ENCODE data around the gene NBDY.
"Not testable (repeated sequence)": the region's sequence is repeated elsewhere in the genome, so short reads cannot be mapped to it uniquely, and the experiment has no call there.

NBDY gene

DNA sequence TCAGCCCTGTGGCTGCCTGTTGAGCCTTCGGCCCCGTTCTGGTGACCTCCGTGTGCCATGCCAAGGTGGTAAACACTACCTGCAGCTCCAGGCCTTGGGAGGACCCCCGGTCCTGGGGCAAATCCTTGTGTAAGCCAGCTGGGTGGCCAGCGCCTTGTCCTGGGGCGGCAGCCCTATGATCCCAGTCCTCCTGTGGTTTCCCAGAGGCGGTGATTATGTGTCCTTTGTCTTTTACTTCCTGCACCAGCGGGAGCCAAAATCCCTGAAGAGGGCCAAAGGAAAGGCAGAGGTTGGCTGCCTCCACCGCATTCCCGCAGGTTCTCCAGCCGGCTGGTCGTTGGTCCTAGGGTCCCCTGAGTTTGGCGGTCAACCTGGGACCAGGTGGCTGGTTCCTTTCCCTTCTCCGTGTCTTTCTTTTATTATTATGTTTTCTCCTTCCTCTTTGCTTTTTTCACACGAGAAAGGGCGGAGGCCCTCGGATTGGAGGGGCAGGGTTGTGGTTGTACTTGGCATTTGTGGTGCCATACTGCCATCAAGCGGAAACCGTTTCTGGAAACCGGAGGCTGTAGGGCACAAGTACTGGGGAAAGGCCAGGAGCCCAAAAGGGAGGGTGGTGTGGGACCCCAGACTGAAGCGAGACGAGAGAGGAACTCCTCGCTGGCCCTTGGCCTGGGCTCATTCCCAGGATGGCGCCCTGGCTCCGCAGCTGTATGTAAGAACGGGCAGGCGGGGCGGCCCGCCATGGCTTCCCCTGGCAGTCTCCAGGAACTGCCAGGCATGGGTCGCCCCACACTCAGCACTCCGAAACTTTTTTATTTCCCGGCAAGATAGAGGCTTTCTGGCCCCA is 43.9 kb downstream of the NBDY start:
- H3K4me1 Mint-ChIP-seq (ENCODE audit: low read depth); H3K27ac Mint-ChIP-seq; H3K27me3 Mint-ChIP-seq; H3K9me3 Mint-ChIP-seq (ENCODE audit: low read depth); H3K4me3 Mint-ChIP-seq; H3K36me3 Mint-ChIP-seq: not testable (repeated sequence)

DNA sequence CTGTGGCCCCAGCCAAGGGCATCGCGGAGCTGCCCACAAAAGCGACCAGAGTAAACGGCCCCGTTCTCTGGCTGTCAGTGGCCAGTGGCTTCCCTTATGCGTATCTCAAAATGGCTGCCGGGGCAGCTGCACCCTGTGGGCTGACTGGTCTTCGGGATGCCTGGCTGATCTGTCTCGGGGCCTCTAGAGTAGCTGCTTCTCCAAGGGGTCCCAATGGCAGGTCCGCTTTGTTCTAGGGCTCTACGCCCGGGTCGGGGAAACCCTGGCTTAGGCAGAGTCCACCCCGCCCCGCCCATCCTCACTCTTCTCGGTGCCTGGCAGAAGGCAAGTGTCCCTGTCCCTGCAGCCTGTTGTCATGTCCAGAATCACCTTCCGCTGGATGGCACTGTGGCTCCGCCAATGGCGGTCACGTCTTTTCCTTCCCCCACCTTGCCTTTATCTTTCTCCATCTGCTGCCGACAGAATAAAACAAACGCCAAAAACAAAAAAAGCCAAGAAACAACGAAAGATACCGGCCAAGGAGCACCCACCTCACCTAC is 44.5 kb downstream of the NBDY start:
- H3K9me3 Mint-ChIP-seq (ENCODE audit: low read depth); H3K4me1 Mint-ChIP-seq (ENCODE audit: low read depth); H3K4me3 Mint-ChIP-seq; H3K27ac Mint-ChIP-seq; H3K36me3 Mint-ChIP-seq; H3K27me3 Mint-ChIP-seq: not testable (repeated sequence)

- H3K4me3 Mint-ChIP-seq, result not testable (repeated sequence)
These were observed 49.3 kb downstream of the NBDY start for GRCh38 chrX:56778099-56778923.

DNA sequence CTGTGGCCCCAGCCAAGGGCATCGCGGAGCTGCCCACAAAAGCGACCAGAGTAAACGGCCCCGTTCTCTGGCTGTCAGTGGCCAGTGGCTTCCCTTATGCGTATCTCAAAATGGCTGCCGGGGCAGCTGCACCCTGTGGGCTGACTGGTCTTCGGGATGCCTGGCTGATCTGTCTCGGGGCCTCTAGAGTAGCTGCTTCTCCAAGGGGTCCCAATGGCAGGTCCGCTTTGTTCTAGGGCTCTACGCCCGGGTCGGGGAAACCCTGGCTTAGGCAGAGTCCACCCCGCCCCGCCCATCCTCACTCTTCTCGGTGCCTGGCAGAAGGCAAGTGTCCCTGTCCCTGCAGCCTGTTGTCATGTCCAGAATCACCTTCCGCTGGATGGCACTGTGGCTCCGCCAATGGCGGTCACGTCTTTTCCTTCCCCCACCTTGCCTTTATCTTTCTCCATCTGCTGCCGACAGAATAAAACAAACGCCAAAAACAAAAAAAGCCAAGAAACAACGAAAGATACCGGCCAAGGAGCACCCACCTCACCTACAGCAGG is 50.0 kb downstream of the NBDY start:
- H3K4me1 Mint-ChIP-seq (ENCODE audit: low read depth), result peaks cover 22% of the 10 kb centered on the region
- not testable (repeated sequence) for H3K9me3 Mint-ChIP-seq (ENCODE audit: low read depth); H3K27me3 Mint-ChIP-seq; H3K36me3 Mint-ChIP-seq; H3K4me3 Mint-ChIP-seq; H3K27ac Mint-ChIP-seq

More at GRCh38 chrX:56778099-56778923, 49.3 kb downstream of the NBDY start:
- not testable (repeated sequence) for H3K9me3 Mint-ChIP-seq (ENCODE audit: low read depth); H3K36me3 Mint-ChIP-seq; H3K27me3 Mint-ChIP-seq; H3K27ac Mint-ChIP-seq
- peaks cover 22% of the 10 kb centered on the region for H3K4me1 Mint-ChIP-seq (ENCODE audit: low read depth)

GRCh38 chrX:56780681-56781649 is 51.9 kb downstream of the NBDY start:
- peak overlapping the region; percentile 62 for H3K4me3 Mint-ChIP-seq
- peak overlapping the region; percentile 83 for H3K27ac Mint-ChIP-seq
- H3K9me3 Mint-ChIP-seq (ENCODE audit: low read depth); H3K36me3 Mint-ChIP-seq; H3K27me3 Mint-ChIP-seq: not testable (repeated sequence)
- H3K4me1 Mint-ChIP-seq (ENCODE audit: low read depth), result peaks cover 24% of the 10 kb centered on the region

- H3K9me3 Mint-ChIP-seq (ENCODE audit: low read depth), result no peaks in the 10 kb centered on the region
- peak overlapping the region; percentile 51 for H3K4me3 Mint-ChIP-seq
- H3K27ac Mint-ChIP-seq, result peak overlapping the region; percentile 68
- H3K36me3 Mint-ChIP-seq, result peaks cover 3% of the 10 kb centered on the region
- no peaks in the 10 kb centered on the region for H3K27me3 Mint-ChIP-seq
- H3K4me1 Mint-ChIP-seq (ENCODE audit: low read depth), result peaks cover 28% of the 10 kb centered on the region
These were observed 53.3 kb downstream of the NBDY start for GRCh38 chrX:56782352-56782751.

DNA sequence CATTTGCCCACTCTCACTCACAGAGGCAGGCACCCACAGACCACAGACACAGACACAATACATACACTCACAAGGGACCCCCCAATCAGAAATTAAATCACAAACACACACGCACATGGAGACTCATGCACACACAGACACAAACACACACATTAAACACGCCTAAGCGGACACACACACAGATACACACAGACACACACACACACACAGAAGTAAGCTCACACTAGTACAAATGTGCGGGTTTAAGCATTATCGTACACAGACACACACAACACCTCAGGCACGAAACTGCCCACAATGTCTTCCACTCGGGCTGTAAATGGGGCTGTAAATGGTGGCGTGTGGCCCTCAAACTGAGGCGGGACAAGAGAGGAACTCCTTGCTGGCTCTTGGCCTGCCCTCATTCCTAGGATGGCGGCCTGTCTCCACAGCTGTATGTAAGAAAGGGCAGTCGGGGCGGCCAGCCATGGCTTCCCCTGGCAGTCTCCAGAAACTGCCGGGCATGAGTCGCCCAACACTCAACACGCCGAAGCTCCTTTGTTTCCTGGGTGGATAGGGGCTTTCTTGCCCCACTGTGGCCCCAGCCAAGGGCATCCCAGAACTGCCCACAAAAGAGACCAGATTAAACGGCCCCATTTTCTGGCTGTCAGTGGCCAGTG is 53.9 kb downstream of the NBDY start:
- Mint-ChIP-seq H3K4me3 (peak overlapping the region; percentile 10), H3K36me3 (peaks cover 3% of the 10 kb centered on the region), H3K9me3 (ENCODE audit: low read depth) (no peaks in the 10 kb centered on the region), H3K27me3 (no peaks in the 10 kb centered on the region), H3K27ac (peak overlapping the region; percentile 68), H3K4me1 (ENCODE audit: low read depth) (peaks cover 28% of the 10 kb centered on the region)

DNA sequence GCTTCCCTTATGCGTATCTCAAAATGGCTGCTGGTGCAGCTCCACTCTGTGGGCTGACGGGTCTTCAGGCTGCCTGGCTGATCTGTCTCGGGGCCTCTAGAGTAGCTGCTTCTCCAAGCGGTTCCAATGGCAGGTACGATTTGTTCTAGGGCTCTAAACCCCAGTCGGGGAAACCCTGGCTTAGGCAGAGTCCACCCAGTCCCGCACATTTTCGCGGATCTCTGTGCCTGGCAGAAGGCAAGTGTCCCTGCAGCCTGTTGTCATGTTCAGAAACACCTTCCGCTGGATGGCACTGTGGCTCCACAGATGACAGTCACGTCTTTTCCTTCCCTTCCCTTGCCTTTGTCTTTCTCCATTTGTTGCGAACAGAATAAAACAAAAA is 54.4 kb downstream of the NBDY start:
- peaks cover 28% of the 10 kb centered on the region for H3K4me1 Mint-ChIP-seq (ENCODE audit: low read depth)
- no peak overlapping the region for H3K4me3 Mint-ChIP-seq
- H3K36me3 Mint-ChIP-seq, result peaks cover 3% of the 10 kb centered on the region
- H3K27ac Mint-ChIP-seq, result no peak overlapping the region
- no peaks in the 10 kb centered on the region for H3K27me3 Mint-ChIP-seq
- H3K9me3 Mint-ChIP-seq (ENCODE audit: low read depth), result no peaks in the 10 kb centered on the region

GRCh38 chrX:56783996-56784620 is 55.1 kb downstream of the NBDY start:
- Mint-ChIP-seq H3K4me3 (no peak overlapping the region), H3K27me3 (no peaks in the 10 kb centered on the region), H3K4me1 (ENCODE audit: low read depth) (peaks cover 28% of the 10 kb centered on the region), H3K36me3 (peaks cover 3% of the 10 kb centered on the region), H3K27ac (no peak overlapping the region), H3K9me3 (ENCODE audit: low read depth) (no peaks in the 10 kb centered on the region)

DNA sequence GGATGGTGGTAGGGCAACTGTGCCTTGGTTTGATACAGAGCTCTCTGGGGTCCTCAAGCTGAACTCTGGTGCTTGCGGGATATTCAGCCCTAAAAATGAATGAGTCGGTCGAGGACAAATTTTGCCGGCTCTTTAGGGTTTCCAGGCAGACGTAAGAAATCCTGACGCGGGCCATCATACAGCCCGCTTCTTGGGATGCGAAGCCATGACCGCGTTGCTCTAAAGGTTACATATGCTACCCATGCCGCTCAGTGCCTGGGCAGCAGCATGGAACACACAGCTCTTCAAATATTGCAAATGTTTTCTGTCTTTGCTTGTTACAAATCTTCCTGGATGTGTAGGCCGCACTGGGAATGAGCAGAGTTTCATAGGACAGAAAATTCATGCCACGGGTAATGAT is 55.6 kb downstream of the NBDY start:
- Mint-ChIP-seq H3K9me3 (ENCODE audit: low read depth) (no peaks in the 10 kb centered on the region), H3K4me1 (ENCODE audit: low read depth) (peaks cover 28% of the 10 kb centered on the region), H3K27me3 (no peaks in the 10 kb centered on the region), H3K27ac (no peak overlapping the region), H3K4me3 (no peak overlapping the region), H3K36me3 (peaks cover 3% of the 10 kb centered on the region)

- no peak overlapping the region for H3K4me3 Mint-ChIP-seq
- peaks cover 3% of the 10 kb centered on the region for H3K36me3 Mint-ChIP-seq
- no peak overlapping the region for H3K27ac Mint-ChIP-seq
- H3K27me3 Mint-ChIP-seq, result no peaks in the 10 kb centered on the region
- H3K4me1 Mint-ChIP-seq (ENCODE audit: low read depth), result peaks cover 29% of the 10 kb centered on the region
- no peaks in the 10 kb centered on the region for H3K9me3 Mint-ChIP-seq (ENCODE audit: low read depth)
These were observed 56.4 kb downstream of the NBDY start for GRCh38 chrX:56785442-56785841.

- Mint-ChIP-seq H3K4me3 (no peak overlapping the region), H3K4me1 (ENCODE audit: low read depth) (peaks cover 23% of the 10 kb centered on the region), H3K36me3 (peaks cover 3% of the 10 kb centered on the region), H3K9me3 (ENCODE audit: low read depth) (no peaks in the 10 kb centered on the region), H3K27me3 (no peaks in the 10 kb centered on the region), H3K27ac (no peak overlapping the region)
These were observed 58.1 kb downstream of the NBDY start for GRCh38 chrX:56786889-56787733.

GRCh38 chrX:56787734-56788152 is 58.7 kb downstream of the NBDY start:
- H3K4me1 Mint-ChIP-seq (ENCODE audit: low read depth), result peaks cover 22% of the 10 kb centered on the region
- H3K27me3 Mint-ChIP-seq, result no peaks in the 10 kb centered on the region
- H3K4me3 Mint-ChIP-seq, result no peak overlapping the region
- H3K9me3 Mint-ChIP-seq (ENCODE audit: low read depth), result no peaks in the 10 kb centered on the region
- peaks cover 3% of the 10 kb centered on the region for H3K36me3 Mint-ChIP-seq
- no peak overlapping the region for H3K27ac Mint-ChIP-seq
